VCaP (cell line): ENCODE results near the gene MUC5B.
A peak's percentile ranks its signal among the peaks of the same experiment; 100 is the strongest.

ENCODE experiments used
- H3K27ac ChIP-seq: fragments of 450-650 bp; 2 replicates; pipeline ENCODE4 v1.5.1; 2017
- CTCF ChIP-seq: fragments of 450-650 bp; conservative IDR thresholded peaks from 2 replicates; pipeline ENCODE4 v1.5.1; 2017; ENCODE audit warnings: mild to moderate bottlenecking, moderate library complexity

Gene MUC5B

GRCh38 chr11:1303973-1304372, 81.1 kb downstream of the MUC5B start:
- TF ChIP-seq CTCF, result no peak
- H3K27ac ChIP-seq, result peak overlapping the region; percentile 97

GRCh38 chr11:1304380-1304779, 81.5 kb downstream of the MUC5B start:
- H3K27ac ChIP-seq, result peak overlapping the region; percentile 97
- no peak for TF ChIP-seq CTCF

GRCh38 chr11:1305063-1305495, 82.2 kb downstream of the MUC5B start:
- peak overlapping the region; percentile 97 for H3K27ac ChIP-seq
- TF ChIP-seq CTCF, result no peak

GRCh38 chr11:1305501-1306056, 82.7 kb downstream of the MUC5B start:
- peak overlapping the region; percentile 97 for H3K27ac ChIP-seq
- TF ChIP-seq CTCF, result no peak

- peak overlapping the region; percentile 97 for H3K27ac ChIP-seq
- TF ChIP-seq CTCF, result no peak
These were observed 83.6 kb downstream of the MUC5B start for GRCh38 chr11:1306186-1307162.

- H3K27ac ChIP-seq, result peak overlapping the region; percentile 97
- no peak for TF ChIP-seq CTCF
These were observed 84.5 kb downstream of the MUC5B start for GRCh38 chr11:1307163-1307870.
